NCI-H82 treated with DMSO at 0.1 percent for 48 hours (cell line): ENCODE measurements around the gene SYNJ2.

Experiments used
- DNase-seq: peaks from one replicate; lab custom pipeline; 2025; ENCODE audit not compliant: unreplicated experiment; lab: John Stamatoyannopoulos, UW

Gene SYNJ2

DNA sequence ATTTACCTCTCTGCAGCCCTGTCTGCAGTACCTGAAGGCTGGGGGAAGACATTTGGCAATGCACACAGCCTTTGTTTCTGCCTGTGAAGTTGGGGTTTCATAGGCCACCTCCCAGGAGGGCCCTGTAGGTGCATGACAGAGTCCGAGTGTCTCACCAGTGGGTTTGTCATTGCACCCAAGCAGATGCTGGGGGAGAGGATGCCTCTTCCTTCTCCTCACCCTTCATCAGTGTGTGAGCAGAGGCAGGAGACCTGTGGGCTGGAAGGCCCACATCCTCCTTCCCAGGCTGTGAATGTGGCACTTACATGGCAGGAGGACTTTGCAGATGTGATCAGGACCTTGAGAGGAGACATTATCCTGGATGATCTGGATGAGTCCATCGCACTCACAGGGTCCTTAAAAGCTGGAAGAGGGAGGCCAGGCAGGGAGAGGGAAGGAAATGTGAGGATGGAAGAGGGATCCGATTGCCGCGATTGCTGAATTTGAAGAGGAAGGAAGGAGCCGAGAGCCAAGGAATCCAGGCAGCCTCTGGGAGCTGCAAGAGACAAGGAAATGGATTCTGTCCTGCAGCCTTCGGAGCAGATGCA is 30.4 kb downstream of the SYNJ2 start:
- DNase-seq = no peak

DNA sequence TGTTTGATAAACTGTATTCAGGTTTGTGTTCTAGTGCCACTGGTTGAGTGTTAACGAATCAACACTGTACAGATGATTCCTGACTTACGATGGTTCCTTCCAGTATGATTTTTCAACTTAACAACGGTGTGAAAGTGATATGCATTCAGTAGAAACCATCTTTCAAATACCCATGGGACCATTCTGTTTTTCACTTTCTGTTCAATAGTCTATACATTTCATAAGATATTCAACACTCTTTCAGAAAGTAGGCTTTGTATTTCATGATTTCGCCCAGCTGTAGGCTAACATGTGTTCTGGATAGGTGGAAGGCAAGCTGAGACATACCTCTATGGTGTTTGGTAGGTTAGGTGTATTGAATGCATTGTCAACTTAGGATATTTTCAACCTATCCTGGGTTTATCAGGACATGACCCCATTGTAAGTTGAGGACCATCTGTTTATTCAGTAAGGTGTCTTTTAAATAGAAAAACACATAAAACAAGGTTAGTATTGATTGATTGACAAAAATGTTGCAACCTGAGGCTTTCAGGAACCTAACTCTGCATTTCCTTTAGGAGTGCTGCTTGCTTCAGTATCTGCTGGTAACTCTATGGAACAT is 32.3 kb downstream of the SYNJ2 start:
- no peak for DNase-seq

DNA sequence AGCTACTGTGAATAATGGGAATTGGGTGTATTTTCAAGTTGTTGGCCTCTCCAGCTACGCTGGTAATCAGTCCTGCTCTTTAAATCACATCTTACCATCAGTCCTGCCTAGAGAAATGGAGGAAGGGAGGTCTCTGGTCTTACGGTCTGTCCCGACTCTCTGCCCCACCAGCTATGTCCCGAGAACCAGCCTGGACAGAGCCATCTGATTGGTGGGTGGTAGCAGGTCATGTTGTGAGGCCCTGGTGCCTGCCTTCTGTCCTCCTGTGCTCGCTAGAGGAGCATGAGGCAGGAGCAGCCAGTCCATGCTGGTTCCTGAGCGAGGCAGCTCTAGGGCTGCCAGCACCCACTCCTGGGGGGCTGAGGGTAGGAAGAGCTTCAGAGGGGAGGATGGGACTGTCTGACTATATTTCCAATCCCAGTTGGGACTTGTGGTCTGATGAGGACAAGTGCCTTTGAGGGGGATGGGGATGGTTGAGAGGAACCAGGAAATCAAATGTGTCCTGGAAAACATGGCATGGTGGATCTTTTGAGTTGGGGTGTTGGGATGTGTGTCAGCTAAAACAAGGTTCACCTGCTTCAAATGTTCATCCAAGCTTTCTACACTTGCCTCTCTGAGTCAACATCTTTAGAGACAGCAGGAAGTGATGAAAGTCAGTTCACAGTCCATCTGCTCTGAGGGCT is 33.0 kb downstream of the SYNJ2 start:
- DNase-seq = no peak

DNA sequence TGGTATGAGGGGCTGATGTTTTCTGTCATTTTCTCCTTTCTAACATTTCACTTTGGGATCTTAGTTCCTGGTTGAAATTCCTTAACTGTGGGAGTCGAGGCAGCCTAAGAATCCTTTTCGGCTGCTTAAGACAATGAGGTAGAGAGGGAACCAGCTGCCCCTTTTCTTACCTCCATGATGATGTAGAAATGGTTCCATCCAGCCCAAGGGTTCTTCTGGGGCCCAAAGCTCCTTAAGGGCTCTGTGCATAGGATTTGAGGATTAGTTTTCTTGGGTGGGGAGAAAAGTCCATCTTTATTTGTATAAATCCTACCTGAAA is 33.5 kb downstream of the SYNJ2 start:
- no peak for DNase-seq

DNA sequence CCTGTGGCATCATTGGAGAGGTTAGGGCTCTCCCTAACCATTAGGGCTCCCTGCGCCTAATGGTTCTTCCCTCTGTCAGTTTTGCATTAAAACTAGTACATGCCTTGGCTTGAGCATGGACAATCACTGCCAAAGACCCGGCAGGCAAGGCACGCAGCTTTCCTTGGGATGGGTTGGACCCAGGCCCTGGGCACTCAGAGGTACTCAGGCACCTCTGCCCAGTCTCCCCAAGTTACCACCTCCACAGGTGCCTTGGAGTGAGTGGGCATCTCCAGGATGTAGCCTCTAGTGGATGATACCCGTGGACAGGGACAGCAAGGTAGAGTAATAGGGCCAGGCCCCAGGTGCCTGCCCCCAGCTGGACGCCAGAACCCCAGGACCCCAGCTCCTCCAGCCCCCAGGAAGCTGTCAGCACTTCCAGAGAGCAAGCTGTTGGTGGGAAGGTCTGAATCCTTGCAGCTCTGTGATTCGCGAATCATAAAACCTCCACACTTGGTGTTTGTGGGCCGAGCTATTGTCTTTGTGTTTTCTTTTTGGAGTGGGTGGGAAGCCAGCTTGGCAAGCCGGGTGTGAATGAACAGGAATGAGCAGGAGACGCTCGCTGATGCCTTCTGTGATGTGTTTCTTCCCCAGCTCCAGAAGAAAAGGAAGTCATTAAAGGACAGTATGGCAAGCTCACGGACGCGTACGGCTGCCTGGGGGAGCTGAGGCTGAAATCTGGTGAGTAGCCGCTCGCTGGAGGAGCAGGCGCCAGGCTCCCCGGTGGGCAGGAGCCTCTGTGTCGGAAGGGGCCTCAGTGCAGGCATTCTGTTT is 35.1 kb downstream of the SYNJ2 start:
- DNase-seq = no peak

DNA sequence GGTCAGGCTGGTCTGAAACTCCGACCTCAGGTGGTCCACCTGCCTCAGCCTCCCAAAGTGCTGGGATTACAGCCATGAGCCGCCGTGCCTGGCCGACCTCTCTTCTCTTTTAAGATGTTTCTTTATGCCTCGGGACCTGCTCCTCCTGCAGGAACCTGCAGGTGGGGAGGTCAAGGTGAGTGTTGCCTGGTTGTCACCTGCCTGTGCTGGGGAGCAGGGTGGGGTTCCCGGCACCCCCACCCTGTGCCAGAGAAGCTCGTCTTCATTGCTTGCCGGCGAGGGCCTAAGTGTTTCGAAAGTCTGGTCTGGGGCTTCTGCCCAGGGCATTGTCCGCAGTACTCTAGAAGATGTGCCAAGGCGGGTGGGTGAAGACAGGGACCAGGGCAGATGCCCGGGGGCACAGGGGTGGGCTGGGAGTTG is 36.0 kb downstream of the SYNJ2 start:
- DNase-seq = no peak

DNA sequence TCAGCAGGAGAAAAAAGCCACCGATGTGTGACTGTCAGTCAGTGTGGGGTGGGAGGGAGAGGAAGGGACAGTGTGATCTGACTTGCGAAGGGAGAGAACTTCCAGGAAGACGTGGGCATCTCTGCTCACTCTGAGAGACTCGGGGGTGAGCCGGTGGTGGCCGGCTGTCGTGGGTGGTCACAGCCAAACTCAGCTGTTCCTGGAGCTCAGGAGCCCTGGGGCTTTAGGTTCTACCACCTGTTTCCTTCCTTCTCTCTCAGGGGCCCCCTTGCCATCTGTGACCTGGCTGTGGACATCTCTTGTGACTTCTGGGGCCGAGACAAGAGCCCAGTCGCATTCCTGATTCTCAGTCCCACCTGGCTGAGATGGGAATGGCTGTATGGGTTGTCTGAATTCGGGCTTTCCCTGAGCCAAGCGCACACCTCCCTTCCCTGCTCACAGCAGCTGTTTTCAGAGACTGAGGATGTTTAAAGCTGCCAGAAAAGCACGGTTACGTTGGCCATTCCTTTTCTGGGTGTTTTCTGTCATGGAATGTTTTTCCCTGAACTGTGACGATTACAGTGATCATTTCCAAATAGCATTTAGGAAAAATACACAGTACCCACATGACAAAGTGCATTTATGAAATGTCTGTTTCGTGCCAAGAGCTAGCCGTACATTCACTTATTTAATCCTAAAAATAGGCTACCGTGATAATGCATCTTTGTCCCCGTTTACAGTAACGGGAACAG is 36.5 kb downstream of the SYNJ2 start:
- no peak for DNase-seq

DNA sequence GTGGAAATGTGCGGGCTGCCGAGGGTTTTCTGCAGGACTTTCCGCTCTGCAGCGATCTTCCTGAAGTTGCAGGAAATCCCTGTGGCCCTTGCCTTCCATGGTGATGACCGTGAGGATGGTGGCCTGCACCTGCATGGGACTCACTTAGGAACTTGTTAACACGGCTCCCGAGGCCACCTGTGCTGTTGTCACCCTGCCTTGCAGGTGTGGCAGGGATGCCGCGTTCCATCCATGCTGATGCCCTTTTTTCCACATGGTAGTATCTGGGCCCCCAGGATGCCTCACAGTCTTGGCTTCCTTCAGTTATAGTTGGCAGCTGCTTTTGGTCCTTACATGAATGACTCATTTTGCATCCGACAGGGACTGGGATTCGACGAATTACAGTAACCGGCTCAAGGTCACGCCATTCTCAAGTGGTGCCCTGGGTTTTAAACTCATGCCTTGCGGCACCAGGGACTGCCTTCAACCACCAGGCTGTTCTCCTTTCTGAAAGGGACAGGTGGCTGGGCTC is 37.2 kb downstream of the SYNJ2 start:
- no peak for DNase-seq

DNA sequence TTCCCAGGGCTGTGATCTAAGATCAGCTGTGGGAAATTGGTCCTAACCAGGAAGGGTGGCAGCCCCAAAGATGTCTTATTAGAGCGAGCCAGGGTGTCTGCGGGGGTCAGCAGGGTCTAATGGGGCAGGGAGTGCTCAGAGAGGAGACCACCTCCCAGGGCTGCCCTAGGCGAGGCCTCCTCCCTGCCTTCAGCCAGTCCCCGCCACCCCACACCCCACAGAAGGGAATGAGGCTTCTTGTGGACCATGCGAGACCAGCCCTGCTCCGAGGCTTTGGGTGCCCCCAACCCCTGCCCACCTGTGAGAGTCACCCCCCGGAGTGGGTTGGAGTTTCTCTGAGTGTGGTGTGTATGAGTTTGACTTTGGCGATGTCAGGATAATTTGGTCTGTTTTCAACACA is 37.8 kb downstream of the SYNJ2 start:
- DNase-seq = no peak

DNA sequence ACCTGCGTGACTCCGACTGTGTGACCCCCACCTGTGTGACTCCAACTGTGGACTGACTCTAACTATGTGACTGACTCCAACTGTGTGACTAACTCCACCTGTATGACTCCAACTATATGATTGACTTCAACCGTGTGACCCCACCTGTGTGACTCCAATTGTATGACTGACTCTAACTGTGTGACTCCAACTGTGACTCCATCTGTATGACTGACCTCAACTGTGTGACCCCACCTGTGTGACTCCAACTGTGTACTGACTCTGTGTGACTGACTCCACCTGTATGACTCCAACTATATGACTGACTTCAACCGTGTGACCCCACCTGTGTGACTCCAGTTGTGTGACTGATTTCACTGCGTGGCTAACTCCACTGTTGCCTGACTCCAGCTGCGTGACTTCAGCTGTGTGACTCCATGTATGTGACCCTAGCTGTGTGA is 38.6 kb downstream of the SYNJ2 start:
- DNase-seq = no peak

DNA sequence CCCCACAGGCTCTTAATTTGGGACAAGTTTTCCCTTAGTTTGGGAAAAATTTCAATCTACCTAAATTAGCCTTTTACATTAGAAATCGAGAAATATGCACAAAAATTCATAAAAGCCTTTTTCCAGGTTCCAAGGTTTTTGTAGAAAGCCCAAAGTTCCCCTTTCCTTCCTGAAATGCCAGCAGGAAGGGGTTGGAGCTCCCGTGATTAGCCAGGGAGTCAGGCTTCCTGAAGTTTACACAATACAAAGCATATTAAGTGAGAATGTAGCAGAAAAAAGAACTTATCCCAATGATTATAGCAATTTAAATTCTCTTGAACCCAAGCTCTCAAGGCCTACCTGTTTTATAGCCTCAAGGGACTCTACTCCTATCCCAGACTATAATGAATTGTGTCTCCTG is 39.1 kb downstream of the SYNJ2 start:
- no peak for DNase-seq

DNA sequence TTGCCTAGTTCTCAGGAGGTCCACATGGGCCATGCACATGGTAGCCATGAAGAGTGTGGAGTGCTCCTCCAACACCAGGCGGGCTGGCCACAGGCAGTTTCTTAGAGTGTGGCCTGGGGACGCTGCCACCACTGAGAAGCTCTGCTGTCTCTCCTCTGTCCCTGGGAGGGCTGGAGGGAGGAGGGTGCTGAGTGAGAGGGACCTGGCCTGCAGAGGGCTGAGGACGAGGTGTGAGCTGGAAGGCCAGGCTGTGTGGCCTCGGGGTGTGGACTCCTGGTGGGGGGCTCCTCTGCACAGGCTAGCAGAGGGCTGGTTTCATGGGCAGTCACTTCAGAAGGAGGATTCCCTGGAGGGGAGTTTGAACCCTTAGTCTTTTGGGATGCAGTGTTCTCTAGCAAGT is 39.7 kb downstream of the SYNJ2 start:
- no peak for DNase-seq

DNA sequence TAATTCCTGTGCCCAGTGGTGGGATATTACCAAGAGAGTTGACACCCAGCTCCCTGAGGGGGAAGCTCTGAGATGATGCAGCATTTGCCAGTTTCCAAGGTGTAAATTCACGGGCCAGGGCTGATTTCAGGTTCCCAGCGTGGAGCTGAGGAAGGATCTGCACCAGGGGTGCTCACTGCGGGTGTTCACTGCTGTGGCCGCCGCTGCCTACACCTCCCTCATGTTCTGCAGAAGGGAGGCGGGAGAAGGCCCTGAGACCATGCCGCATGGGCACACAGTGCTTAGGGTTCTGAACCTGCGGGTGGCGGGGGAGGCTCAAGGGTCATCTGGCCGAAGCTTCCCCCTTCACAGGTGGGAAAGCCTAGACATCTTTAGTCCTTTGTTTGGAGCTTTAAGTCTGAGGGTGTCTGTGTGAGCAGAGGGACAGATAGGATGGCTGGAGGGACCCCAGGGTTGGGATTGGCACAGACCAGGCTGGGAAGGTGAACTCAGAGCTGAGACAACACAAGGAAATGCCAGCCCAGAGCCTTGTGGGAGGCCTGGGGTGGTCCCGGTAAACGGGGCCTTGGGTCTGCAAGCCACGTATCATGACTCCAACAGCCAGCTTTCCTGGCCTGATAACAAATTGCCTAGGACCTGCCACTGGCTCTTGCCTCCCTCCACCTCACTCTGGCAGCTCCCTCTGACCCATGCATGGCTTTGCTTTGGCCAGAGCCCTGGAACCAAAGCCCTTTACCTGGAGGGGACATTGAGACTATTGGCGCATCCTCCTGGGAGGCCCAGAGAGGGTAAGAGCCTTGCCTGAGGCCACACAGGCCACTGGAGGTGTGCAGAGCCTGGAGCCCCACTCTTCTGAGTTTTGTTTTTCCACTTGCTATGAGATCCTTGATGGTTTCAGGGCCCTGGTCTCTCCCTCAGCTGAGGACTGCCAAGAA is 40.4 kb downstream of the SYNJ2 start:
- no peak for DNase-seq

DNA sequence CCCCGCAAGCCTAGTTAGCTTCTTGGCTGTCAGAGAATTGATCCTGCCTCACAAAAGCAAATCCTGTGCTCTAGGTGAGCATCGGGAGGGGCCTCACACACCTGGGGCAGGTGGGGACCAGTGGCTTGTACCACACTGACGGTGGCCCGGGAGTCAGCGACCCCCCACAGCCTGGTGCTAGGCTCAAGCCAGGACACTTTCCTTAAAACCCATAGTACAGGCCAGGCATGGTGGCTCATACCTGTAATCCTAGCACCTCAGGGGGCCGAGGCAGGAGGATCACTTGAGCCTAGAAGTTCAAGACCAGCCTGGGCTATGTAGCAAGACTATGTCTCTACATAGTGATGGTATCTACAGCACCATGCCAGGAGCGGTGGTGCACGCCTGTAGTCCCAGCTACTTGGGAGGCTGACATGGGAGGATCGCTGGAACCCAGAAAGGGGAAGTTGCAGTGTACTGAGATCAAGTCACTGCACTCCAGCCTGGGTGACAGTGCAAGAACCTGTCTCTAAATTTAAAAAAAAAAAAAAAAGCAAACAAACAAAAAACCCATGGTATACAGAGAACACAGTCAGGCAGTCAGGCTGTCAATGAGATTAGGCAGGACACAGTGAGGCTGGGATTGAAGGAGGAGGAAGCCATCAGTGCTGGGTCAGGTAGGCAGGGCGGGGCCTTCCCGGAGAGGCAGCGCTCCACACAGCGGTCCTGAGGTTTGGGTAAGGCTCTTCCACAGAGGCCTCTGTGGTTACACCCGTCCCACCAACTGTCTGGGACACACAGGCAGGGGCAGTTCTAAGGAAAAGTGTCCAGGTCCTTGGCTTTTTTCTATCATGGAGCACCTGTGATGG is 41.3 kb downstream of the SYNJ2 start:
- no peak for DNase-seq

DNA sequence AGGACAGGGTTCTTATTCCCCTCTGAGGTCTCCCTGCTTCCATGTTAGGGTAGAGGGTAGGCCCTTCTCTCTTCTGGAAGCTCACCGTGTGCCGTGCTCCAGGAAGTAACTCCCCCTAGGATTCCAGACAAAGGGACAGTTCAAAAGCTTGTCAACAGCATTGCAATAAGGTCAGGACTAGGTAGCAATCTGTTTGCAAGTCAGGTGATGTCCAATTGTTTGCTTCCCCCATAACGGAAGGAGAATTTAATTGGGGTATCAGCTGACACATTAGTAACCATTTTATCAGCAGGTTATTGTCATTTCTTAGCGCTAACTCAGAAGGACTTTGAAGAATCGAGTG is 41.9 kb downstream of the SYNJ2 start:
- no peak for DNase-seq

DNA sequence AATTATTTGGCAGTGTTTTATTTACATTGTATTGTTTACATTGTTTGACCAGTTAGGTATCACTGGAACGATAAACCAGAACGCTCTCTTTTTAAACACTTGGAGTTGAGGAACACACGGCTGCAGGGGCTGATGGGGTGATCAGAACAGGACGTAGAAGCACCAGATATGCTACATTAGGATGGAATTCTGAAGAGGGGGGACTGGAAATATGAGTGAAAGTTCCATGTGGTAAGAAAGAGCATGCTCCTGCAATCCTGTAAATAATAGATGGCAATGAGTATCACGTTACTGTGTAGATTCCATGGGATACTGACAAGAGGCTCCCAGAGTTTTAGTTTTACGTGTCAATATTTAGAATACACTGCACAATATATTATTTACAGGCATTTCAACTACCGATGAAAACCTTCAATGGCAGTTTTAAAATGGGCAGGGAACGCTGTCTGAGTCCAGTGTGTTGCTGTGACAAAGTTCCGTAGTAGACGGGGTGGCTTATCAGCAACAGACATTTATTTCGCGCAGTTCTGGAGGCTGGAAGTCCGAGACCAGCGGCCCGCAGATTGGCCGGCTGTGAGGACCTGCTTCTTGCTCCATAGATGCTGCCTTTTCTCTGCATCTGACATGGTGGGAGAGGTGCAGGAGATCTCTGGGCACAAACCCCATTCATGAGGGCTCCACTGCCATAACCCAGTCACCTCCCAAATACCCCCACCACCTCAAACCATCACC is 43.1 kb downstream of the SYNJ2 start:
- DNase-seq = no peak

DNA sequence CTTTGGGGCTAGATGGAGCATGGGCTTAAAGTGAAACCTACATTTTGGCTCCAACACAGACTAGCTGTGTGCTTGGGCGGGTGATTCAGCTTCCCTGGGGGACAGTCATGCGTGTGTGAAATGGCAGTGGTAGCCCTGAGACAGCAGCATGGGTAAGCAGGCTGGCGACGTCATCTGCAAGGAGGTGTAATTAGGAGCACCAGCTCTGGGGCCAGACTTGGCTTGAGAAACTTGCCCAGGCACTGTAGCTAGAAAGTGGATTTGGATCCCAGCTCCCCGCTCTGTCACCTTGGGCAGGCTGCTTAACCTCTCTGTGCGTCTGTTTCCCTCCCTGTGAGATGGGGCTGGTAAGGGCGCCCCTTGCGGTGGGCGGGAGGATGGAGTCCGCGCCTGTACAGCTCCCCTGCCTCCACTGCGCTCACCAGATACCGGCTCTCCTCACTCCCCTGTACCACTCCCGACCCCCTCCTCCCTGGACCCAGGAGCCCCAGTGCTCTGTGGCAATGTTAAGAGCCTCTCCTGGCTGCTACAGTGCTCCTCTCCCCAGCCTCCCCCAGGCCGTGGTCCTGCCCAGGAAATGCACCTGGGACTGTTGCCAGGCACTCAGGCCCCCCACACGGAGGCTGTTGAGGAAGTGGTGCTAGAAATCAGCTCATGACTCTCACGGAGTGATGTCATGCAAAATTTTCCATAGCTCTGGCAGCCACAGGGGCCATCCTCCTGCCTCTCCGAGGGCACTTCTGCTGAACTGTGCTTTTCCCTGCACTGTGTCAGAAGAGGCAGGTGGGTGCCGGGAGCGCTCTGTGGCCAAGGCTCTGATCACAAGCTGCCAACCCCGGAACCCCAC is 44.6 kb downstream of the SYNJ2 start:
- DNase-seq = no peak
